ENCODE data around the gene FTCD.

Gene FTCD

DNA sequence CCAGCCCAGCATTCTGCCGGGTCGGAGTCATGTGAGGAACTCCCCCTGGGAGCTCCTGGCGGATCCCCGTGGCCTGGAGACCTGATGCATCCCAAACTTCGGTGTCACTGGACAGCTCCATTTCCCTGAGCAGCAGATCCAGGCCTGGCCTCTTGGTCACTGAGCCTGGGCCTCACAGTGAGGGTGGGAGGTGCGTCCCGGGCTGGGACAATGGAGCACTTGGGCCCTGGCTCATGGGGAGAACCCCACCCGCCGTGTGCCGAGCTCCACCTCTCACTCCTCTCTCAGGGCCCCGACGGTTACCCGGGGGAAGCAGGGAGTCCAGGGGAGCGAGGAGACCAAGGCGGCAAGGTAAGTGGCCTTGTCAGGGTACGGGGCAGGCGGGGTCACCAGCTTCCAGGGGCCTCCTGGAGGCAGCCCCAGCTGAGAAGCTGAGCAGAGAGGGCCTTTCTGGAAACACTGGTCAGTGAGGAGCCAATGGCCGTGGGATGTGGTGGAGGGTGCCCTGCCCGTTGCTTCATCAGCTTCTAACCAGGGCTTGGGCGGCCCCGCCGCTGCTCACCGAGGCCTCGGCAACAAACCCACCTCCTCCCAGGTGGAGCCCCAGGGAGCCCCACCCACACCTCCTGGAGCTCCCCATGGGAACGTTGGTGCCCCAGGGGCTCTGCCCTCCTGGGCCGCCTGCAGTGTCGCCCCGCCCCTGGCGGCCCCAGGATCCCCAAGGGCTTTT lies 37.6 kb downstream of the FTCD start:
- TF ChIP-seq, protein P1, sequence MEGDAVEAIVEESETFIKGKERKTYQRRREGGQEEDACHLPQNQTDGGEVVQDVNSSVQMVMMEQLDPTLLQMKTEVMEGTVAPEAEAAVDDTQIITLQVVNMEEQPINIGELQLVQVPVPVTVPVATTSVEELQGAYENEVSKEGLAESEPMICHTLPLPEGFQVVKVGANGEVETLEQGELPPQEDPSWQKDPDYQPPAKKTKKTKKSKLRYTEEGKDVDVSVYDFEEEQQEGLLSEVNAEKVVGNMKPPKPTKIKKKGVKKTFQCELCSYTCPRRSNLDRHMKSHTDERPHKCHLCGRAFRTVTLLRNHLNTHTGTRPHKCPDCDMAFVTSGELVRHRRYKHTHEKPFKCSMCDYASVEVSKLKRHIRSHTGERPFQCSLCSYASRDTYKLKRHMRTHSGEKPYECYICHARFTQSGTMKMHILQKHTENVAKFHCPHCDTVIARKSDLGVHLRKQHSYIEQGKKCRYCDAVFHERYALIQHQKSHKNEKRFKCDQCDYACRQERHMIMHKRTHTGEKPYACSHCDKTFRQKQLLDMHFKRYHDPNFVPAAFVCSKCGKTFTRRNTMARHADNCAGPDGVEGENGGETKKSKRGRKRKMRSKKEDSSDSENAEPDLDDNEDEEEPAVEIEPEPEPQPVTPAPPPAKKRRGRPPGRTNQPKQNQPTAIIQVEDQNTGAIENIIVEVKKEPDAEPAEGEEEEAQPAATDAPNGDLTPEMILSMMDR (IDR thresholded peaks at IDR 0.05), result no peak
- Histone ChIP-seq H3K27ac (peak overlapping the region in 1 of 2 donors; percentile 41), H3K4me3 (no peak overlapping the region)
- peak; percentile 71 for DNase-seq (ENCODE audit: low spot score)

DNA sequence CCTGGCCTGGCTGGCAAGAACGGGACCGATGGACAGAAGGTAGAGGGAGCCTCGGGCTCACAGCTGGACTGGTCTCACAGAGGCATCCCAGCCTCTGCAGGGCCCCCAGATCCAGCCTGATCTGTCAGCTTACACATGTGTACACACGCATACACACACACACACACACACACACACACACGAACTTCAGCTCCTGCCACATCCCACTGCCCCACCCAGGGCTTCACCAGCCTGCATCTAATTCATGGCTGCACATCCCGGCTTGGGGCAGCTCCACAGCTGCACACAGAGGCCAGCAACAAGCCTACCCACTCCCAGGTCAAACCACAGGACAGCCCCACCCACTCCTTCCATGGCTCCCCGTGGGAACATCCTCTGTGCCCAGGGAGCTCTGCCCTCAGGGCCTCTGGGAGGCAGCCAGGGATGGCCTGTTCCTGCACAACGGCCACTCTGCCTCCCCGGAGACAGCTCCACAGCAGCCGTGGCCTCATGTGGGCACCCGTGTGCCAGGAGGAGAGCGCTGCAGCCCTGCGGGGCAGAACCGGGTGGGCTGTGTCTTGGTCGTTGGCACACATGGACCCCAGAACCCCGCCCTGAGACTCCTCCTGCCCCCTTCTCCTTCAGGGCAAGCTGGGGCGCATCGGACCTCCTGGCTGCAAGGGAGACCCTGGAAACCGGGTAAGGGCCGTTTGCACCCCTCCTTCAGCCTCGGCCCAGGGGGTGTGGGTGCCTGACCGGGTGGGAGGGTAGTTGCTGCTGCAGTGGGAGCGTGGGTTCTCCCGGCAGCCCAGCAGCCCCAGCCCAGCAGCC lies 38.4 kb downstream of the FTCD start:
- TF ChIP-seq, protein P1 (IDR thresholded peaks at IDR 0.05), result no peak
- Histone ChIP-seq H3K4me3 (no peak overlapping the region), H3K27ac (peak overlapping the region in 1 of 2 donors; percentile 41)
- peak; percentile 58 for DNase-seq (ENCODE audit: low spot score)

DNA sequence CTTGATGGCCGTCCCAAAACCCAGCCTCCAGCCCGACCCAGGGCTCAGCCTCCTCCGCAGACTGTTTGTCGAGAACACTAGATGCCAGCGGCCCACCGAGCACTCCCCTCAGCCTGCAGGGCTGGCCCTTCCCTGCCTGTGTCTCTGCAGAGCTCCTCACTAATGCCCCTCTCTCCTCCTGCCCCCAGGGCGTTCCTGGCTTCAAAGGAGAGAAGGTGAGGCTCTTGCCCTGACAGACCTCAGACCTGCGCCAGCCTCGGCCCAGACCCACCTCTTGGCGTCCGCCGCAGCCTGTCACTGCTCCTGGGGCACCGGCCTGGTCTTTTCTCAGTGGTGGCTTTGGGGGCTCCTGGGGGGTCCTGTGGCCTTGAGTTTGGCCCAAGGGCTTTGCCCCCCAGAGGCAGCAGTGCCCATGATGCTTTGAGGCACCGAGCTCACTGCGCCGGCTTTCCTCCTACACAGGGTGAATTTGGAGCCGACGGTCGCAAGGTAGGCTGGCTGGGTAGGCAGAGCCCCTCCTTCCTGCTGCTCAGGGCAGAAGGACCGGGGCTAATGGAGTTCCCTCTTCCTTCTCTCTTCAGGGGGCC lies 39.1 kb downstream of the FTCD start:
- Histone ChIP-seq H3K27ac (peak overlapping the region in 1 of 2 donors; percentile 41), H3K4me3 (no peak overlapping the region)
- TF ChIP-seq, protein P1 (IDR thresholded peaks at IDR 0.05), result no peak
- DNase-seq (ENCODE audit: low spot score), result peak; percentile 68

DNA sequence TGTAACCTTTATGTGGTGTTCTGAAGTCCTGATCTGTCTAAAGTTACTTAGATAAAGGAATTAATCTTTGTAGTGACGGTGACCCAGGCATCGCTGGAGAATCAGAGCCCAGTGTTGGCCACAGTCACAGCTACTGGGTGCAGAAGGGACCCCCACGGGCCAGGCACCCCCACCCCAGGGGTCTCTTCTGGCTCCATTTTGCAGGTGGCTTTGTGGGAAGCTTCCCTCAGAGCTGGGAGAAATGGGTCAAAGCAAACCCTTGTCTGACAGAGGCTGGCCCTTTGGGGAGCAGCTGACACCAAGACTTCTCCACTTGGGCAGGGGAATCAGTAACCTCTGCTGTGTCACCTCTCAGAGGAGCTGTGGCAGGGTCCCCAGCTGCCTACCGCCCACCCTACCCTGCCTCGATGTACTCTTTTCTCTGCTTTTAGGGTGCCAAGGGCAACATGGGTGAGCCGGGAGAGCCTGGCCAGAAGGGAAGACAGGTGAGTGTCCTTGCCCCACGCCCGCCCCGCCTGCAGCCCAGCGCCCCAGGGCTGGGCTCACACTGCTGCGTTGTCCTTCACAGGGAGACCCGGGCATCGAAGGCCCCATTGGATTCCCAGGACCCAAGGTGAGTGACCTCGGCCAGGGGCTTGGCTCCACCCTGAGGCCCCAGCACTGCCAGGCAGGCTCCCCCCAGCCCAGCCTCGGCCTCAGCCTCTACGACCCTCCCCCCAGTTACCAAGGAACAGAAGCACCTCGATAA lies 39.8 kb downstream of the FTCD start:
- peak; percentile 40 for DNase-seq (ENCODE audit: low spot score)
- TF ChIP-seq, protein P1 (IDR thresholded peaks at IDR 0.05), result no peak
- no peak overlapping the region for H3K4me3 ChIP-seq
- H3K27ac ChIP-seq, result peak overlapping the region in 1 of 2 donors; percentile 41

DNA sequence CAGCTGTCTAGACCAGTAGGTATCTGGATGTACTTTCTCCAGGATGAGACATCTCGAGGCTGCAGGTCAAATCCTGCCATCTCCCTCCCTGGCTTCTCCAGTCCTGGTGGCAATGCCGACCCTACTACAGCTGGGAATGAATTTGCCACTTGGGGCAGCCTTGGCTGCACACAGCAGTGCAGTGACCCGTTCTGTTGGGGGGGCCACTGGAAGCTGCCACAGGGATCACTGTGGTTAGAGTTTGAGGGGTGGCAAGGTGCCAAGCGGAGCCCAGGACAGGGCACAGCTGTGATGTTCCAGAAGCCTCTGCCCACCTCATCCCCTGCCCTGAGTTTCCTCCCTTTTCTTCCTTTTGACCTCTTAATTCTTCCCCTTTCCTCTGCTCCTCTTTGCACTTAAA lies 40.4 kb downstream of the FTCD start:
- Histone ChIP-seq H3K27ac (no peak overlapping the region), H3K4me3 (no peak overlapping the region)
- no peak for DNase-seq (ENCODE audit: low spot score)
- TF ChIP-seq, protein P1 (IDR thresholded peaks at IDR 0.05), result no peak

DNA sequence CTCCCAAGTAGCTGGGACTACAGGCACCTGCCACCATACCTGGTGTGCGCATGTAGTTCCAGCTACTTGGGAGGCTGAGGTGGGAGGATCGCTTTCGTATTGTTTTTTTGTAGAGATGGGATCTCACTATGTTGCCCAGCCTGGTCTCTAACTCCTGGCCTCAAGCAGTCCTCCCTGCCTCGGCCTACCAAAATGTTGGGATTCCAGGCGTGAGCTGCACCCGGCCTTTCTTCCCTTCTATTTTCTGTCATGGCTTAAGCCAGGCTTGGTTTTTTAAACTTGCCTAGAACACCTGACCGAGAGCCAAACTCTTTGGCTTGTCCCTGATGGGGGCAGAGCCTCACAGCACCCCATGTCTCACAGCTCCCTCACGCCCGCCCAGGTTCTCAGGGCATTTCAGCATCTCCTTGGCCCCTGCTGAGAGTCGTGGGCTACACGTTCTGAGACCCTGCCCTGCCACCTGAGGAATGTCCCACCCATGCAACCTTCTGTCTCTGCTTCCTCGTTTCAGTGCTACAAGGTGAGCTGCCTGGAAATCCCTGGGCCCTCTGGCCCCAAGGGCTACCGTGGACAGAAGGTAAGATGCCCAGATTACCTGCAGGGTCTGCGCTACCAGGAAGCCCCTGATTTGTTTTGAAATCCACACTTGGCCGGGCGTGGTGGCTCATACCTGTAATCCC lies 41.7 kb downstream of the FTCD start:
- H3K4me3 ChIP-seq, result no peak overlapping the region
- peak; percentile 53 for DNase-seq (ENCODE audit: low spot score)
- H3K27ac ChIP-seq, result no peak overlapping the region
- TF ChIP-seq, protein P1 (IDR thresholded peaks at IDR 0.05), result no peak

Data from coronary artery (tissue), 2 donors.